IMR-90 (cell line): Measurements from ENCODE around the gene CDH13. TPM values are rescaled to one million over a fixed set of nuclear protein-coding genes. Genes with fewer than 3 reads are reported as not detected.
A peak's percentile ranks its signal among the peaks of the same experiment; 100 is the strongest.

Experiments
- ATAC-seq: fragments of 200-7000 bp; cut with Tn5 transposase; 2 replicates; pipeline ENCODE4 v1.9.1; 2020; ENCODE audit warnings: low read depth, mild to moderate bottlenecking, moderate library complexity
- BruUV-seq: library from RNA; stranded (reverse); fragments of 400-500 nt; replicated peaks from 2 replicates; lab custom pipeline; 2021; lab: Mats Ljungman, UMichigan
- CTCF ChIA-PET: fragments of 300-600 bp; formaldehyde crosslinking; extraction: SDS; loops from one replicate; lab custom pipeline; 2021; ENCODE audit warnings: antibody characterized with exemption; lab: Yijun Ruan, JAX
- POLR2A ChIA-PET: fragments of 300-600 bp; sonication (Branson Sonifier 250); formaldehyde crosslinking; loops from one replicate; lab custom pipeline; 2022; ENCODE audit warnings: antibody characterized with exemption; ENCODE audit not compliant: unreplicated experiment; lab: Charles Lee
- DNase-seq: peaks from one replicate; pipeline ENCODE4 v3.0.0; 2013
- H2AFZ ChIP-seq: replicated peaks from 2 replicates; pipeline ENCODE3; 2013; ENCODE audit warnings: low read length, mild to moderate bottlenecking; ENCODE audit not compliant: poor library complexity
- H2AK5ac ChIP-seq: 2 replicates; pipeline ENCODE4 v1.6.1; 2013; ENCODE audit warnings: low read depth, low read length, inconsistent platforms
- H2AK9ac ChIP-seq: replicated peaks from 2 replicates; pipeline ENCODE3; 2013; ENCODE audit warnings: mild to moderate bottlenecking, low read depth, low read length, moderate library complexity; ENCODE audit not compliant: poor library complexity
- H2BK120ac ChIP-seq: 2 replicates; pipeline ENCODE4 v1.6.1; 2013; ENCODE audit warnings: low read depth, low read length, inconsistent platforms
- H2BK15ac ChIP-seq: 3 replicates; pipeline ENCODE4 v1.6.1; 2013; ENCODE audit warnings: low read depth, low read length, inconsistent platforms
- H2BK20ac ChIP-seq: 2 replicates; pipeline ENCODE4 v1.6.1; 2013; ENCODE audit warnings: low read depth, mild to moderate bottlenecking, inconsistent platforms, low read length, moderate library complexity
- H2BK5ac ChIP-seq: 2 replicates; pipeline ENCODE4 v1.6.1; 2013; ENCODE audit warnings: mild to moderate bottlenecking, low read depth, low read length, inconsistent platforms; ENCODE audit not compliant: poor library complexity, severe bottlenecking
- H3K14ac ChIP-seq: replicated peaks from 2 replicates; pipeline ENCODE4 v1.6.1; 2013; ENCODE audit warnings: low read depth, low read length, inconsistent platforms
- H3K18ac ChIP-seq: 2 replicates; pipeline ENCODE4 v1.6.1; 2013; ENCODE audit warnings: low read depth, low read length, control low read depth
- H3K23ac ChIP-seq: 2 replicates; pipeline ENCODE4 v1.6.1; 2013; ENCODE audit warnings: low read depth, low read length, inconsistent platforms
- H3K27ac ChIP-seq: 2 replicates; pipeline ENCODE4 v1.5.1; 2013; ENCODE audit warnings: mild to moderate bottlenecking, control low read depth, low read length; ENCODE audit not compliant: insufficient read depth
- H3K27me3 ChIP-seq: 2 replicates; pipeline ENCODE4 v1.6.1; 2013; ENCODE audit warnings: low read length; ENCODE audit not compliant: control insufficient read depth, insufficient read depth
- H3K36me3 ChIP-seq: 2 replicates; pipeline ENCODE4 v1.6.1; 2013; ENCODE audit warnings: low read length, mixed read lengths; ENCODE audit not compliant: control insufficient read depth, insufficient read depth
- H3K4ac ChIP-seq: 2 replicates; pipeline ENCODE4 v1.6.1; 2013; ENCODE audit warnings: low read depth, low read length, inconsistent platforms
- H3K4me1 ChIP-seq: 2 replicates; pipeline ENCODE4 v1.6.1; 2013; ENCODE audit warnings: low read length, mixed read lengths; ENCODE audit not compliant: control insufficient read depth, insufficient read depth
- H3K4me2 ChIP-seq: 2 replicates; pipeline ENCODE4 v1.6.1; 2013; ENCODE audit warnings: low read depth, mild to moderate bottlenecking, control low read depth, low read length, moderate library complexity
- H3K4me3 ChIP-seq: 2 replicates; pipeline ENCODE4 v1.5.1; 2013; ENCODE audit warnings: low read depth, mild to moderate bottlenecking, control low read depth, low read length, moderate library complexity; ENCODE audit not compliant: insufficient read depth
- H3K56ac ChIP-seq: 2 replicates; pipeline ENCODE4 v1.6.1; 2013; ENCODE audit warnings: low read length, inconsistent platforms; ENCODE audit not compliant: insufficient read depth; ENCODE audit errors: extremely low read depth
- H3K79me1 ChIP-seq, 2 experiments: 2 replicates each; pipeline ENCODE4 v1.6.1; 2013; ENCODE audit warnings: low read length in 2 of 2, inconsistent platforms in 1 of 2, low read depth in 1 of 2
- H3K9ac ChIP-seq: 2 replicates; pipeline ENCODE4 v1.6.1; 2013; ENCODE audit warnings: low read depth, low read length, control low read depth
- H3K9me1 ChIP-seq: 2 replicates; pipeline ENCODE4 v1.6.1; 2013; ENCODE audit warnings: low read length, inconsistent platforms; ENCODE audit not compliant: insufficient read depth
- H3K9me3 ChIP-seq: 2 replicates; pipeline ENCODE4 v1.6.1; 2013; ENCODE audit warnings: low read length; ENCODE audit not compliant: control insufficient read depth, insufficient read depth
- H4K20me1 ChIP-seq: 2 replicates; pipeline ENCODE4 v1.6.1; 2013; ENCODE audit warnings: low read length, inconsistent platforms; ENCODE audit not compliant: insufficient read depth
- H4K5ac ChIP-seq: 2 replicates; pipeline ENCODE4 v1.6.1; 2013; ENCODE audit warnings: mild to moderate bottlenecking, low read depth, low read length, control low read depth
- H4K8ac ChIP-seq, 2 experiments: 2 replicates each; pipeline ENCODE4 v1.6.1; 2013; ENCODE audit warnings: low read depth in 2 of 2, low read length in 2 of 2, control low read depth in 1 of 2, inconsistent platforms in 1 of 2
- H4K91ac ChIP-seq: 2 replicates; pipeline ENCODE4 v1.6.1; 2013; ENCODE audit warnings: low read depth, low read length, inconsistent platforms; ENCODE audit not compliant: insufficient read depth
- CEBPB ChIP-seq: IDR thresholded peaks from 2 replicates; pipeline ENCODE4 v1.6.1; 2012; ENCODE audit warnings: low read depth, low read length, improper control_type of control experiment
- CHD1 ChIP-seq: IDR thresholded peaks from 2 replicates; pipeline ENCODE4 v1.6.1; 2012; ENCODE audit warnings: low read depth, low read length, improper control_type of control experiment
- ELK1 ChIP-seq: fragments of 150-350 bp; IDR thresholded peaks from 2 replicates; pipeline ENCODE4 v1.6.1; 2016; ENCODE audit warnings: low read depth, mild to moderate bottlenecking, low read length, moderate library complexity, borderline replicate concordance
- FOS ChIP-seq: fragments of 150-350 bp; IDR thresholded peaks from 2 replicates; pipeline ENCODE4 v1.6.1; 2016; ENCODE audit warnings: low read depth, low read length
- MAZ ChIP-seq: IDR thresholded peaks from 2 replicates; pipeline ENCODE4 v1.6.1; 2012; ENCODE audit warnings: low read depth, mild to moderate bottlenecking, low read length, improper control_type of control experiment, moderate library complexity, borderline replicate concordance
- MXI1 ChIP-seq: IDR thresholded peaks from 2 replicates; pipeline ENCODE4 v1.6.1; 2012; ENCODE audit warnings: low read depth, mild to moderate bottlenecking, low read length, moderate library complexity, borderline replicate concordance
- NFE2L2 ChIP-seq: fragments of 150-350 bp; IDR thresholded peaks from 2 replicates; pipeline ENCODE4 v1.6.1; 2016; ENCODE audit warnings: low read depth, mild to moderate bottlenecking, low read length
- POLR2A ChIP-seq: IDR thresholded peaks from 2 replicates; pipeline ENCODE4 v1.6.1; 2012; ENCODE audit warnings: mild to moderate bottlenecking, low read depth, low read length
- RAD21 ChIP-seq: IDR thresholded peaks from 2 replicates; pipeline ENCODE4 v1.6.1; 2012; ENCODE audit warnings: low read length, improper control_type of control experiment
- RCOR1 ChIP-seq: IDR thresholded peaks from 2 replicates; pipeline ENCODE4 v1.6.1; 2012; ENCODE audit warnings: mild to moderate bottlenecking, low read length, improper control_type of control experiment; ENCODE audit not compliant: insufficient replicate concordance
- SMC3 ChIP-seq: fragments of 150-350 bp; IDR thresholded peaks from 2 replicates; pipeline ENCODE4 v1.6.1; 2016; ENCODE audit warnings: low read depth, mild to moderate bottlenecking, antibody characterized with exemption, low read length, moderate library complexity
- USF2 ChIP-seq: fragments of 150-350 bp; IDR thresholded peaks from 2 replicates; pipeline ENCODE4 v1.6.1; 2017; ENCODE audit warnings: mild to moderate bottlenecking, antibody characterized with exemption, low read length, low read depth
- WGBS, 2 experiments: methylation state at CpG; one replicate each; pipeline versions ENCODE4 v1.1.5 to v1.1.7; 2013; ENCODE audit warnings: missing lambda C conversion rate in 2 of 2; ENCODE audit not compliant: insufficient read length in 1 of 2; ENCODE audit errors: extremely low coverage in 2 of 2; 5-methylcytosine and 5-hydroxymethylcytosine counted together
- dilution Hi-C: fragments of 300-500 bp; cut with HindIII; formaldehyde crosslinking; loops from one replicate; pipeline ENCODE4 v1.14.3; 2018; ENCODE audit warnings: low sequenced_read_pairs; ENCODE audit not compliant: unreplicated experiment
- in situ Hi-C: fragments of 300-500 bp; cut with MboI; formaldehyde crosslinking; loops from 3 replicates; pipeline ENCODE4 v1.14.3; 2019; ENCODE audit warnings: low sequenced_read_pairs, inconsistent platforms, mixed read lengths
- intact Hi-C: fragments of 100-400 bp; cut with micrococcal nuclease; formaldehyde crosslinking; loops from 2 replicates; pipeline ENCODE4 v1.10.0; 2022
- polyA plus RNA-seq, 3 experiments: library from polyadenylated mRNA; depleted of rRNA; stranded (reverse); fragments of >200 nt; gene quantifications; 2 replicates each; pipeline ENCODE4 v1.2.3, GENCODE V29; 2012; ENCODE audit warnings: low replicate concordance in 1 of 3
- total RNA-seq: library from RNA; depleted of rRNA; stranded (reverse); fragments of >200 nt; gene quantifications from 2 replicates; pipeline ENCODE4 v1.2.3, GENCODE V29; 2012

Gene CDH13
- total and polyA plus RNA-seq, 2 of the 4 experiments (the other 2 are of a cell fraction), result 61.6 to 74.7 TPM

GRCh38 chr16:83420206-83420760 is 793.5 kb downstream of the CDH13 start:
- H2AK9ac ChIP-seq, result no peak overlapping the region
- H4K8ac ChIP-seq, result no peak overlapping the region
- no peak overlapping the region for H3K18ac ChIP-seq
- H3K9ac ChIP-seq, result no peak overlapping the region
- H3K27ac ChIP-seq, result no peak overlapping the region
- H2BK20ac ChIP-seq, result no peak overlapping the region
- no peak overlapping the region for H3K14ac ChIP-seq
- H3K9me3 ChIP-seq, result no peaks in the 10 kb centered on the region
- ATAC-seq (peak; percentile 68), DNase-seq (peak; percentile 47)
- H3K4ac ChIP-seq, result no peak overlapping the region
- H3K4me1 ChIP-seq, result no peaks in the 10 kb centered on the region
- 40% methylated on average over 1 of the region's 9 CpGs; no CpG with 5 or more reads in 1 of the 2 experiments for WGBS, 2 experiments
- H2BK5ac ChIP-seq, result no peak overlapping the region
- no peak overlapping the region for H3K4me2 ChIP-seq
- H3K27me3 ChIP-seq, result no peaks in the 10 kb centered on the region
- no peak overlapping the region for H3K23ac ChIP-seq
- H3K79me1 ChIP-seq, result no peaks in the 10 kb centered on the region
- H3K4me3 ChIP-seq, result no peak overlapping the region
- no peaks in the 10 kb centered on the region for H3K9me1 ChIP-seq
- intact Hi-C loops, result no loop called here
- H3K36me3 ChIP-seq, result no peaks in the 10 kb centered on the region
- dilution Hi-C loops, result no loop called here
- POLR2A ChIA-PET, result no interaction called here
- H2BK15ac ChIP-seq, result no peak overlapping the region
- no peaks in the 10 kb centered on the region for H4K20me1 ChIP-seq
- H4K5ac ChIP-seq, result no peak overlapping the region
- CTCF ChIA-PET, result interaction anchor here (1.0 to 1.2 kb wide), 2 partner anchors 17 to 18 kb away, joined by 3 to 4 read pairs; no protein-coding TSS in a partner anchor
- no peak overlapping the region for H2AK5ac ChIP-seq
- BruUV-seq, result no TSS peak
- H3K56ac ChIP-seq, result no peak overlapping the region
- no peak for TF ChIP-seq ELK1
- no peak for TF ChIP-seq SMC3
- no peak for TF ChIP-seq FOS
- no peak for TF ChIP-seq USF2
- no peak for TF ChIP-seq MXI1
- TF ChIP-seq NFE2L2, result no peak
- no peak for TF ChIP-seq RCOR1
- TF ChIP-seq CEBPB, result no peak
- no peak for TF ChIP-seq MAZ
- no peak for TF ChIP-seq CHD1
- no peak for TF ChIP-seq RAD21
- no peak for TF ChIP-seq POLR2A
- no peak overlapping the region for H2BK120ac ChIP-seq
- in situ Hi-C loops, result no loop called here
- no peak overlapping the region for H2AFZ ChIP-seq
- no peak overlapping the region for H4K91ac ChIP-seq
